Suprapubic skin (tissue), 4 donors: Measurements from ENCODE around the gene RGPD8. TPM values are rescaled to one million over a fixed set of nuclear protein-coding genes. Genes with fewer than 3 reads are reported as not detected.
"Not testable (repeated sequence)": the region's sequence is repeated elsewhere in the genome, so short reads cannot be mapped to it uniquely, and the experiment has no call there.

Experiments used
- DNase-seq, 2 donors: peaks; one replicate each; pipeline ENCODE4 v3.0.0-alpha.2; 2019; ENCODE audit warnings: low spot score in 2 of 2
- H3K27ac ChIP-seq: fragments of 200-600 bp; sonication (generic); one replicate; pipeline ENCODE4 v1.5.1; 2019
- H3K27me3 ChIP-seq: fragments of 200-600 bp; sonication (generic); one replicate; pipeline ENCODE4 v1.5.1; 2019
- H3K36me3 ChIP-seq: fragments of 200-600 bp; sonication (generic); one replicate; pipeline ENCODE4 v1.5.1; 2019
- H3K4me1 ChIP-seq: fragments of 200-600 bp; sonication (generic); one replicate; pipeline ENCODE4 v1.5.1; 2019
- H3K4me3 ChIP-seq: fragments of 200-600 bp; sonication (generic); one replicate; pipeline ENCODE4 v1.5.1; 2019; ENCODE audit warnings: mild to moderate bottlenecking
- H3K9me3 ChIP-seq: fragments of 200-600 bp; sonication (generic); one replicate; pipeline ENCODE4 v1.5.1; 2019
- EP300 ChIP-seq: sonication (generic); formaldehyde crosslinking; IDR thresholded peaks from one replicate; pipeline ENCODE4 v1.6.1; 2017; ENCODE audit warnings: antibody characterized with exemption
- POLR2A ChIP-seq, 2 donors: fragments of 450-650 bp; IDR thresholded peaks; one replicate each; pipeline ENCODE4 v1.6.1; 2017; ENCODE audit warnings: antibody characterized with exemption in 2 of 2, mild to moderate bottlenecking in 2 of 2, moderate library complexity in 2 of 2
- POLR2AphosphoS5 ChIP-seq, 3 donors: sonication (generic); formaldehyde crosslinking; IDR thresholded peaks; one replicate each; pipeline ENCODE4 v1.6.1; 2017; ENCODE audit warnings: antibody characterized with exemption in 3 of 3
- WGBS: methylation state at CpG from one replicate; pipeline ENCODE4 v1.1.5; 2018; 5-methylcytosine and 5-hydroxymethylcytosine counted together
- total RNA-seq, 4 donors: library from RNA; depleted of rRNA; stranded (reverse); fragments of >200 nt; gene quantifications; one replicate each; pipeline ENCODE4 v1.1.0, GENCODE V29; 2016
- TF ChIP-seq, protein P1 (sequence below), 2 donors: fragments of 200-600 bp in 1 of 2; fragments of 450-650 bp in 1 of 2; sonication (generic) in 1 of 2; IDR thresholded peaks; one replicate each; pipeline ENCODE4 v1.5.1; 2016 to 2019; ENCODE audit warnings: antibody characterized with exemption in 2 of 2, mild to moderate bottlenecking in 1 of 2, moderate library complexity in 1 of 2

The RGPD8 gene
- total RNA-seq = 10 to 100 TPM; 12.1 to 69.9 (median 19.1) TPM

DNA sequence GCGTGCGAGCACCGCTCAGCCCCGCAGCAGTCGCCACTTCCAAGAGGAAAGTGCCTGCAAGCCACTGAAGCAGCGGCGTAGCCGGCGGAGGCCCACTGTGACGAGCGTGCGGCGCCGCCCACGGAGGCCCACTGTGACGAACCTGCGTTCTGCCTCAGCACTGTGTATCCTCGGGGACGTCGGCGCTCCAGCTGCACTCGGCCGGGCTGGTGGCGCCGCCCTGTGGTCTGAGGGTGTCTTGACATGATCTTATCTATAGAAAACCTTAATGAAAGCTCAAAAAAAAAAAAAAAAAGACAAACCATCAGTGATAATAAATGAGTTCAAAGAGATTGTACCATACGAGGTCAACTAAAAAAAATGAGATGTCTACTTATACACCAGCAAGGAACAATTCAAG lies at the start of gene RGPD8:
Gene RGPD8 (minus strand): TSS at position 166 of the 400 bp plus-strand sequence. CDS start 192 bp downstream, outside the sequence.
- H3K36me3 ChIP-seq, H3K4me1 ChIP-seq, H3K9me3 ChIP-seq: not testable (repeated sequence)
- TF ChIP-seq, protein P1, sequence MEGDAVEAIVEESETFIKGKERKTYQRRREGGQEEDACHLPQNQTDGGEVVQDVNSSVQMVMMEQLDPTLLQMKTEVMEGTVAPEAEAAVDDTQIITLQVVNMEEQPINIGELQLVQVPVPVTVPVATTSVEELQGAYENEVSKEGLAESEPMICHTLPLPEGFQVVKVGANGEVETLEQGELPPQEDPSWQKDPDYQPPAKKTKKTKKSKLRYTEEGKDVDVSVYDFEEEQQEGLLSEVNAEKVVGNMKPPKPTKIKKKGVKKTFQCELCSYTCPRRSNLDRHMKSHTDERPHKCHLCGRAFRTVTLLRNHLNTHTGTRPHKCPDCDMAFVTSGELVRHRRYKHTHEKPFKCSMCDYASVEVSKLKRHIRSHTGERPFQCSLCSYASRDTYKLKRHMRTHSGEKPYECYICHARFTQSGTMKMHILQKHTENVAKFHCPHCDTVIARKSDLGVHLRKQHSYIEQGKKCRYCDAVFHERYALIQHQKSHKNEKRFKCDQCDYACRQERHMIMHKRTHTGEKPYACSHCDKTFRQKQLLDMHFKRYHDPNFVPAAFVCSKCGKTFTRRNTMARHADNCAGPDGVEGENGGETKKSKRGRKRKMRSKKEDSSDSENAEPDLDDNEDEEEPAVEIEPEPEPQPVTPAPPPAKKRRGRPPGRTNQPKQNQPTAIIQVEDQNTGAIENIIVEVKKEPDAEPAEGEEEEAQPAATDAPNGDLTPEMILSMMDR (IDR thresholded peaks at IDR 0.05) = peak; percentile 40 to 70
- peak within 1 kb of the TSS; percentile 63 for H3K4me3 ChIP-seq
- peak within 1 kb of the TSS; percentile 85 for H3K27ac ChIP-seq
- WGBS = 0% methylated on average over 26 of the region's 26 CpGs
- peak; percentile 89 to 93 for DNase-seq
- peaks cover 12% of the 10 kb centered on the region for H3K27me3 ChIP-seq

GRCh38 chr2:112483042-112483473 lies 49.6 kb upstream of the RGPD8 start:
- no peak for DNase-seq
- Histone ChIP-seq H3K36me3 (peaks cover 3% of the 10 kb centered on the region), H3K27ac (peak overlapping the region; percentile 85), H3K4me1 (peaks cover 30% of the 10 kb centered on the region), H3K4me3 (peak overlapping the region; percentile 96), H3K9me3 (no peaks in the 10 kb centered on the region), H3K27me3 (no peaks in the 10 kb centered on the region)
- TF ChIP-seq EP300 (no peak), POLR2AphosphoS5 (IDR thresholded peaks at IDR 0.05) (no peak), POLR2A (IDR thresholded peaks at IDR 0.05) (no peak)
- TF ChIP-seq, protein P1 (IDR thresholded peaks at IDR 0.05) = no peak
- 8% methylated on average over 9 of the region's 10 CpGs for WGBS

- H3K27me3 ChIP-seq = no peaks in the 10 kb centered on the region
- peak in 1 of 2 donors; percentile 75 for DNase-seq
- H3K4me3 ChIP-seq = peak overlapping the region; percentile 96
- 0% methylated on average over 21 of the region's 77 CpGs for WGBS
- peak overlapping the region; percentile 85 for H3K27ac ChIP-seq
- H3K36me3 ChIP-seq = peaks cover 3% of the 10 kb centered on the region
- H3K4me1 ChIP-seq = peaks cover 30% of the 10 kb centered on the region
- TF ChIP-seq, protein P1 (IDR thresholded peaks at IDR 0.05) = no peak
- TF ChIP-seq POLR2AphosphoS5 (IDR thresholded peaks at IDR 0.05) (no peak), POLR2A (IDR thresholded peaks at IDR 0.05) (no peak), EP300 (no peak)
- no peaks in the 10 kb centered on the region for H3K9me3 ChIP-seq
These were observed 49.0 kb upstream of the RGPD8 start for GRCh38 chr2:112482309-112483041.

DNA sequence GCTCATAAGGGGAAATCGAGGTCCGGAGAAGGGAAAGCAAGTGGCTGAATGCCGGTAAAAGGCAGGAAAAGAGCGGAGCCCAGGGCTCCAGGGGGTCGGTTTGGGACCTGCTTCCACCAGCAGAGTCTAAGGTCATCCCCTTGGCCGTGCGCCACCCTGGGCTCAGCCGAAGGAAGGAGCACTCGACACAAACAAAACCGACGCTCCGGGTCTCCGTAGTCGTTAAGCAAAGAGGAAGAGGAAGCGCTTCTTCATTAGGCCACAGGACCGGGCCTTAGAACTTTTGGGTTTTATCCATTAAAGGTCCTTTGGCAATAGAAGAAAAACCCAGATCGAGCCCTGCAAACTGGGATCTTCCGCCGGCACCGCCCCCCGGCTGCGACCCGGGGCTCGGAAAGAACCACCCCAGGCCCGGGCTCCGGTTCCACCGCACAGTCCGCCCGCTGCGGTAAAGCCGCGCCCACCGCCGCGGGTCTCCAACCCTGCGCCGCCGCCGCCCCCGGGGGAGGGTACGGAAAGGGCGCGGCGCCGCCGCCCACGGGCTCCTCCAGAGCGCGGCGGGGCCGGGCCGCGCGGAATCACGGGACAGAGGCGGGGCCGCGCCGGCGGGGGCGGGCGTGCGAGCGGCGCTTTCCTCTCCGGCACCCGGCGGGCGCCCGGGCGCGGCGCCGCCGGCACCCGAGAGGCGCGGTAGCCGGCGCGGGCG lies 48.2 kb upstream of the RGPD8 start, which contains the start of gene TTL:
Gene TTL (plus strand): TSS at position 629 of the 706 bp plus-strand sequence. CDS start 189 bp downstream, outside the sequence.
- peaks cover 3% of the 10 kb centered on the region for H3K36me3 ChIP-seq
- peak within 1 kb of the TSS; percentile 89 for H3K27ac ChIP-seq
- H3K4me1 ChIP-seq = peaks cover 30% of the 10 kb centered on the region
- no peaks in the 10 kb centered on the region for H3K9me3 ChIP-seq
- H3K4me3 ChIP-seq = peak within 1 kb of the TSS; percentile 96
- H3K27me3 ChIP-seq = no peaks in the 10 kb centered on the region
- TF ChIP-seq, protein P1 (IDR thresholded peaks at IDR 0.05) = no peak
- no peak for TF ChIP-seq POLR2A (IDR thresholded peaks at IDR 0.05)
- TF ChIP-seq EP300 = no peak
- no peak for TF ChIP-seq POLR2AphosphoS5 (IDR thresholded peaks at IDR 0.05)
- under 1% methylated on average over 17 of the region's 82 CpGs for WGBS
- DNase-seq = peak; percentile 78 to 85

- H3K36me3 ChIP-seq = peaks cover 1% of the 10 kb centered on the region
- DNase-seq = peak; percentile 87 to 90
- H3K27me3 ChIP-seq = no peaks in the 10 kb centered on the region
- peak overlapping the region; percentile 96 for H3K4me3 ChIP-seq
- H3K27ac ChIP-seq = peak overlapping the region; percentile 89
- no peaks in the 10 kb centered on the region for H3K9me3 ChIP-seq
- TF ChIP-seq, protein P1 (IDR thresholded peaks at IDR 0.05) = peak; percentile 58 to 87
- no peak for TF ChIP-seq EP300
- under 1% methylated on average over 16 of the region's 19 CpGs for WGBS
- H3K4me1 ChIP-seq = peaks cover 30% of the 10 kb centered on the region
These were observed 47.6 kb upstream of the RGPD8 start for GRCh38 chr2:112481050-112481527.
